SU-DHL-6 (cell line): ENCODE results near the gene COL27A1.

Experiments used
- CTCF ChIP-seq: fragments of 200-600 bp; sonication (generic); IDR thresholded peaks from one replicate; pipeline ENCODE4 v1.5.1; 2017; ENCODE audit warnings: antibody characterized with exemption, mild to moderate bottlenecking, low read length, moderate library complexity; ENCODE audit not compliant: insufficient read depth, poor library complexity, severe bottlenecking
- EZH2phosphoT487 ChIP-seq: fragments of 200-600 bp; sonication (generic), shearing (Covaris generic); conservative IDR thresholded peaks from 2 replicates; pipeline ENCODE4 v1.6.1; 2018; ENCODE audit warnings: mild to moderate bottlenecking, antibody characterized with exemption, low read length, moderate library complexity, mixed read lengths

- TF ChIP-seq CTCF (no peak), EZH2phosphoT487 (no peak)
Measured at GRCh38 chr9:114156657-114157421, 1.5 kb downstream of the COL27A1 start.
